Peyer's patch (tissue), 4 donors: ENCODE measurements around the gene MGAT5.

Source experiments
- CTCF ChIP-seq, 6 experiments: fragments of 450-650 bp in 4 of 6; fragments of 200-600 bp in 2 of 6; sonication (generic) in 1 of 6; IDR thresholded peaks; one replicate each; pipeline ENCODE4 v1.5.1; 2017 to 2019; ENCODE audit warnings: antibody characterized with exemption in 6 of 6, mild to moderate bottlenecking in 3 of 6, moderate library complexity in 1 of 6
- POLR2A ChIP-seq, 2 donors: fragments of 450-650 bp; IDR thresholded peaks; one replicate each; pipeline ENCODE4 v1.5.1; 2017; ENCODE audit warnings: antibody characterized with exemption in 2 of 2, mild to moderate bottlenecking in 2 of 2, moderate library complexity in 2 of 2

GRCh38 chr2:134246154-134246874 is 7.6 kb upstream of the MGAT5 start:
- TF ChIP-seq POLR2A (IDR thresholded peaks at IDR 0.05) = no peak
- TF ChIP-seq CTCF (IDR thresholded peaks at IDR 0.05) = no peak
